ENCODE data around the gene HSH2D.

HSH2D gene

GRCh38 chr19:16198370-16198651 is 54.8 kb downstream of the HSH2D start:
- no peak for DNase-seq

GRCh38 chr19:16199275-16199932 is 55.9 kb downstream of the HSH2D start:
- DNase-seq: no peak

- no peak for DNase-seq
These were observed 56.8 kb downstream of the HSH2D start for GRCh38 chr19:16200038-16201010.

GRCh38 chr19:16201011-16201391 is 57.5 kb downstream of the HSH2D start:
- no peak for DNase-seq

GRCh38 chr19:16202320-16203255 is 59.1 kb downstream of the HSH2D start:
- DNase-seq: no peak

GRCh38 chr19:16203256-16204004 is 59.9 kb downstream of the HSH2D start:
- DNase-seq: no peak

GRCh38 chr19:16204005-16204294 is 60.5 kb downstream of the HSH2D start:
- DNase-seq: no peak

- no peak for DNase-seq
These were observed 61.9 kb downstream of the HSH2D start for GRCh38 chr19:16205205-16206045.

- DNase-seq: no peak
These were observed 62.6 kb downstream of the HSH2D start for GRCh38 chr19:16206046-16206605.

GRCh38 chr19:16206637-16207036 is 63.2 kb downstream of the HSH2D start:
- no peak for DNase-seq

GRCh38 chr19:16207063-16207462 is 63.6 kb downstream of the HSH2D start:
- DNase-seq: no peak

- no peak for DNase-seq
These were observed 64.1 kb downstream of the HSH2D start for GRCh38 chr19:16207490-16208025.
